Astrocyte (in vitro differentiated cells and primary cell): ENCODE data around the gene CIITA. TPM values are rescaled to one million over a fixed set of nuclear protein-coding genes. Genes with fewer than 3 reads are reported as not detected.

Source experiments
- DNase-seq: peaks from one replicate; pipeline ENCODE4 v3.0.0-alpha.2; 2010; ENCODE audit warnings: low read depth
- FAIRE-seq: peaks from 2 replicates; lab custom pipeline; 2011; peaks lifted over from hg19 to GRCh38; lab: Jason Lieb, UNC
- H2AFZ ChIP-seq: 2 replicates; pipeline ENCODE4 v1.6.0; 2012; ENCODE audit warnings: low read depth, low read length, inconsistent platforms
- H3K27ac ChIP-seq: 2 replicates; pipeline ENCODE4 v1.5.1; 2011; ENCODE audit warnings: low read depth, low read length, inconsistent platforms
- H3K27me3 ChIP-seq: 2 replicates; pipeline ENCODE4 v1.6.0; 2011; ENCODE audit warnings: low read length, inconsistent platforms; ENCODE audit not compliant: insufficient read depth
- H3K36me3 ChIP-seq: 2 replicates; pipeline ENCODE4 v1.5.1; 2011; ENCODE audit warnings: low read length, inconsistent platforms; ENCODE audit not compliant: insufficient read depth
- H3K4me1 ChIP-seq: 2 replicates; pipeline ENCODE4 v1.5.1; 2011; ENCODE audit warnings: low read length, inconsistent platforms; ENCODE audit not compliant: insufficient read depth
- H3K4me2 ChIP-seq: 2 replicates; pipeline ENCODE4 v1.6.0; 2012; ENCODE audit warnings: low read length, inconsistent platforms
- H3K4me3 ChIP-seq: 2 replicates; pipeline ENCODE4 v1.5.1; 2011; ENCODE audit warnings: low read depth, mild to moderate bottlenecking, low read length, inconsistent platforms; ENCODE audit not compliant: insufficient read depth
- H3K79me2 ChIP-seq: 2 replicates; pipeline ENCODE4 v1.6.0; 2012; ENCODE audit warnings: mild to moderate bottlenecking, low read length, inconsistent platforms; ENCODE audit not compliant: insufficient read depth
- H3K9ac ChIP-seq: 2 replicates; pipeline ENCODE4 v1.6.0; 2012; ENCODE audit warnings: mild to moderate bottlenecking, low read length, inconsistent platforms
- H3K9me3 ChIP-seq: 2 replicates; pipeline ENCODE4 v1.5.1; 2012; ENCODE audit warnings: low read depth, mild to moderate bottlenecking, low read length, inconsistent platforms; ENCODE audit not compliant: insufficient read depth
- H4K20me1 ChIP-seq: 2 replicates; pipeline ENCODE4 v1.6.0; 2012; ENCODE audit warnings: low read length, inconsistent platforms; ENCODE audit not compliant: insufficient read depth
- H3K27ac Mint-ChIP-seq: one replicate; pipeline ENCODE4 v1.8.0; 2021; ENCODE audit warnings: mild to moderate bottlenecking, mixed read lengths; ENCODE audit not compliant: unreplicated experiment
- H3K27me3 Mint-ChIP-seq: one replicate; pipeline ENCODE4 v1.8.0; 2021; ENCODE audit warnings: low read depth, mixed read lengths; ENCODE audit not compliant: unreplicated experiment
- H3K36me3 Mint-ChIP-seq: one replicate; pipeline ENCODE4 v1.8.0; 2021; ENCODE audit warnings: low read depth, mixed read lengths; ENCODE audit not compliant: unreplicated experiment
- H3K4me1 Mint-ChIP-seq: one replicate; pipeline ENCODE4 v1.8.0; 2021; ENCODE audit warnings: low read depth, mixed read lengths; ENCODE audit not compliant: unreplicated experiment
- H3K4me3 Mint-ChIP-seq: one replicate; pipeline ENCODE4 v1.8.0; 2021; ENCODE audit warnings: mild to moderate bottlenecking, moderate library complexity, mixed read lengths; ENCODE audit not compliant: unreplicated experiment
- H3K9me3 Mint-ChIP-seq: one replicate; pipeline ENCODE4 v1.8.0; 2021; ENCODE audit warnings: mild to moderate bottlenecking, mixed read lengths; ENCODE audit not compliant: unreplicated experiment
- EZH2 ChIP-seq: IDR thresholded peaks from 2 replicates; pipeline ENCODE4 v1.6.1; 2012; ENCODE audit warnings: mild to moderate bottlenecking, low read length, inconsistent platforms; ENCODE audit not compliant: insufficient read depth
- total RNA-seq: library from RNA; stranded (reverse); gene quantifications from 2 replicates; pipeline ENCODE4 v1.2.1, GENCODE V29; 2021
- TF ChIP-seq, protein P1 (sequence below): IDR thresholded peaks from 2 replicates; pipeline ENCODE4 v1.5.1; 2011; ENCODE audit warnings: low read depth, mild to moderate bottlenecking, inconsistent platforms, low read length, moderate library complexity; ENCODE audit not compliant: insufficient read depth

The CIITA gene
- total RNA-seq, 1 donor from 2014 or later = not detected

DNA sequence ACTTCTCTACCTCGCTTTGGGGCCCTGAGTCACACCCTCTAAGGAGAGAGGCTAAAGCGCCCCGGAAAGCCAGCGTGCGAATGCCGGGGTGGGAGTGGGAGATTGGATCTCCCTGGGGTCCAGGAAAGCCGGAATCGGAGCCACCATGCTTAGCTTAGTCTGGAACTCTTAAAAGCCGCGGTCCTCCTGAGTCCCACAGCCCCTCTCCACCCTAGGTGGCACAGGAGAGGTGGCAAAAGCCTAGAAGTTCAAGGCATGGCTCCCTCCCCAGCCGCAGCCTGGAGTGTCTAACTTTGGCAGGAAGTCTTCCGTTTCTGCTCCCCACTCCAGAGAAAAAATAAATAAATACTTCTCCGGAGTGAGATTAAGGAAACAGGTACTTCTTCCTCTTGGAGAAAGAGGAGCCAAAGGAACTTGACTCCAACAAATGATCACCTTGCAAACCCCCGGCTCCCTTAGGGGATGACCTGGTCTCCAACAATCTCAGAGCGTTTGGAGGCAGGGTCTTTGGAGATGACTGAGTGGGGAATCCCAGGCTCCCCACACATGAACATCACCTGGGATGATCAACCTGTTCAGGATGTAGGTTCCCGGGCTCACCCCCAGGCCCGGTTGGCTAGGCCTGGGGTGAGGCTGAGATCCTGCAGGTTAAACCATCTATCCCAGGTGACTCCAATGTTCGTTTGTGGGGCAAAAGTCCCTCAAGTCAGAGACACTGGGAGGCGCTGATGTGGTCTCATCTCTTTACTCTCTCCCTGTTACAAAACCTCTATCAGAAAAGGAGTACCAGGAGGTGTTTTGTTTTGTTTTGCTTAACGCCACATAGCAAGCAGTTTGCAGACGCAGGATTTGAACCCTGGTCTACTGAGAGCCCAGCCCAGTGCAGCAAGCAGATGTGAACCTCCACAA lies 2.9 kb downstream of the CIITA start:
- H3K9ac ChIP-seq = no peak overlapping the region
- Mint-ChIP-seq H3K36me3 (no peaks in the 10 kb centered on the region), H3K4me3 (no peak overlapping the region), H3K4me1 (no peaks in the 10 kb centered on the region), H3K9me3 (peaks cover 8% of the 10 kb centered on the region), H3K27me3 (peaks cover 67% of the 10 kb centered on the region), H3K27ac (no peak overlapping the region)
- peak overlapping the region; percentile 91 for H3K4me2 ChIP-seq
- no peak for TF ChIP-seq EZH2
- TF ChIP-seq, protein P1, sequence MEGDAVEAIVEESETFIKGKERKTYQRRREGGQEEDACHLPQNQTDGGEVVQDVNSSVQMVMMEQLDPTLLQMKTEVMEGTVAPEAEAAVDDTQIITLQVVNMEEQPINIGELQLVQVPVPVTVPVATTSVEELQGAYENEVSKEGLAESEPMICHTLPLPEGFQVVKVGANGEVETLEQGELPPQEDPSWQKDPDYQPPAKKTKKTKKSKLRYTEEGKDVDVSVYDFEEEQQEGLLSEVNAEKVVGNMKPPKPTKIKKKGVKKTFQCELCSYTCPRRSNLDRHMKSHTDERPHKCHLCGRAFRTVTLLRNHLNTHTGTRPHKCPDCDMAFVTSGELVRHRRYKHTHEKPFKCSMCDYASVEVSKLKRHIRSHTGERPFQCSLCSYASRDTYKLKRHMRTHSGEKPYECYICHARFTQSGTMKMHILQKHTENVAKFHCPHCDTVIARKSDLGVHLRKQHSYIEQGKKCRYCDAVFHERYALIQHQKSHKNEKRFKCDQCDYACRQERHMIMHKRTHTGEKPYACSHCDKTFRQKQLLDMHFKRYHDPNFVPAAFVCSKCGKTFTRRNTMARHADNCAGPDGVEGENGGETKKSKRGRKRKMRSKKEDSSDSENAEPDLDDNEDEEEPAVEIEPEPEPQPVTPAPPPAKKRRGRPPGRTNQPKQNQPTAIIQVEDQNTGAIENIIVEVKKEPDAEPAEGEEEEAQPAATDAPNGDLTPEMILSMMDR = no peak
- H3K36me3 ChIP-seq = no peaks in the 10 kb centered on the region
- DNase-seq (no peak), FAIRE-seq (no peak)
- no peaks in the 10 kb centered on the region for H3K9me3 ChIP-seq
- no peak overlapping the region for H2AFZ ChIP-seq
- H3K4me1 ChIP-seq = peaks cover 19% of the 10 kb centered on the region
- H4K20me1 ChIP-seq = no peaks in the 10 kb centered on the region
- no peaks in the 10 kb centered on the region for H3K79me2 ChIP-seq
- no peak overlapping the region for H3K4me3 ChIP-seq
- H3K27me3 ChIP-seq = peaks cover 18% of the 10 kb centered on the region
- H3K27ac ChIP-seq = no peak overlapping the region

- Mint-ChIP-seq H3K4me1 (no peaks in the 10 kb centered on the region), H3K27ac (no peak overlapping the region), H3K27me3 (peaks cover 73% of the 10 kb centered on the region), H3K36me3 (no peaks in the 10 kb centered on the region), H3K4me3 (no peak overlapping the region), H3K9me3 (peaks cover 8% of the 10 kb centered on the region)
- Histone ChIP-seq H3K79me2 (no peaks in the 10 kb centered on the region), H3K36me3 (no peaks in the 10 kb centered on the region), H3K4me2 (no peak overlapping the region), H3K9me3 (no peaks in the 10 kb centered on the region), H3K27me3 (peaks cover 18% of the 10 kb centered on the region), H3K9ac (no peak overlapping the region), H4K20me1 (no peaks in the 10 kb centered on the region), H3K4me3 (no peak overlapping the region), H3K27ac (no peak overlapping the region), H2AFZ (no peak overlapping the region), H3K4me1 (peaks cover 19% of the 10 kb centered on the region)
- FAIRE-seq (no peak), DNase-seq (no peak)
- TF ChIP-seq EZH2 = no peak
- TF ChIP-seq, protein P1 = no peak
These were observed 3.8 kb downstream of the CIITA start for GRCh38 chr16:10880594-10881452.
